H7 (cell line): ENCODE data around the gene EEF1AKMT2. TPM values are rescaled to one million over a fixed set of nuclear protein-coding genes. Genes with fewer than 3 reads are reported as not detected.
A peak's percentile ranks its signal among the peaks of the same experiment; 100 is the strongest.

Experiments used
- DNase-seq: peaks from one replicate; pipeline ENCODE4 v3.0.0; 2012
- H3K27me3 ChIP-seq: 2 replicates; pipeline ENCODE4 v1.6.0; 2011; ENCODE audit warnings: mild to moderate bottlenecking, low read length; ENCODE audit not compliant: control insufficient read depth, insufficient read depth
- H3K36me3 ChIP-seq: replicated peaks from 2 replicates; pipeline ENCODE4 v1.5.1; 2011; ENCODE audit warnings: low read length; ENCODE audit not compliant: control insufficient read depth, insufficient read depth
- H3K4me3 ChIP-seq: 2 replicates; pipeline ENCODE4 v1.5.1; 2011; ENCODE audit warnings: low read depth, mild to moderate bottlenecking, control low read depth, low read length, moderate library complexity; ENCODE audit not compliant: insufficient read depth
- total RNA-seq: library from RNA; depleted of rRNA; stranded (reverse); fragments of >200 nt; shearing (Covaris generic); gene quantifications from 2 replicates; pipeline ENCODE4 v1.2.3, GENCODE V29; 2014

The EEF1AKMT2 gene
- total RNA-seq, 1 experiment from 2014 or later: 20.1 TPM

DNA sequence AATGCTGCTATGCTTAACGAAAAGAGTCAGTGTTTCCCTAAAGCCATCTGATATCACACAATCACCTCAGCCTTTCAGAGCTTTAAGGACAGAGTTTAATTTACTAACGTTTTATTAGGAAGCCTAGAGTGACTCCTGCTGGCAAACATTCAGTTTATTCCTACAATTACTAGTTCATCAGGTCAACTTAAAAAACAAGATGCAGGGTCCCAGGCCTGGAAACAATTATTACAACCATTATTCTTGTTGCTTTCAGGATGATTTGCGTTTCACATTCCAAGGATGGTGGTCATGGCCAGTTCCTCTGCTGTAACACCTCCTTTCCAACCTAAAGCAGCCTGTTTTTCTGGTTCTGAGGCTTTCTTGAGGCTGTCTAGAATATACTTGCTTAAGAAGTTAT lies 46.0 kb downstream of the EEF1AKMT2 start:
- H3K36me3 ChIP-seq: no peaks in the 10 kb centered on the region
- no peak for DNase-seq
- H3K4me3 ChIP-seq: no peak overlapping the region
- H3K27me3 ChIP-seq: peaks cover 9% of the 10 kb centered on the region; the same call in 1 of the 2 replicates

GRCh38 chr10:124745252-124745651 lies 46.4 kb downstream of the EEF1AKMT2 start:
- no peak for DNase-seq
- peaks cover 9% of the 10 kb centered on the region; the same call in 1 of the 2 replicates for H3K27me3 ChIP-seq
- no peak overlapping the region for H3K4me3 ChIP-seq
- H3K36me3 ChIP-seq: no peaks in the 10 kb centered on the region

GRCh38 chr10:124744102-124745050 lies 47.3 kb downstream of the EEF1AKMT2 start, which contains the start of gene FAM53B:
TSS of gene FAM53B (minus strand) at chr10:124744378. CDS start at chr10:124706713, 37,665 bp downstream.
- peak; percentile 95 for DNase-seq
- Histone ChIP-seq H3K4me3 (peak within 1 kb of the TSS; percentile 62), H3K27me3 (peaks cover 9% of the 10 kb centered on the region; the same call in 1 of the 2 replicates), H3K36me3 (no peaks in the 10 kb centered on the region)

GRCh38 chr10:124743191-124744101 lies 48.2 kb downstream of the EEF1AKMT2 start:
- Histone ChIP-seq H3K36me3 (no peaks in the 10 kb centered on the region), H3K4me3 (peak overlapping the region; percentile 62), H3K27me3 (peaks cover 9% of the 10 kb centered on the region; the same call in 1 of the 2 replicates)
- DNase-seq: peak; percentile 82

- DNase-seq: peak; percentile 75
- Histone ChIP-seq H3K36me3 (no peaks in the 10 kb centered on the region), H3K4me3 (peak overlapping the region; percentile 62), H3K27me3 (peaks cover 9% of the 10 kb centered on the region; the same call in 1 of the 2 replicates)
These were observed 49.1 kb downstream of the EEF1AKMT2 start for GRCh38 chr10:124742413-124743190.

GRCh38 chr10:124741922-124742412 lies 49.7 kb downstream of the EEF1AKMT2 start:
- Histone ChIP-seq H3K36me3 (no peaks in the 10 kb centered on the region), H3K27me3 (peaks cover 9% of the 10 kb centered on the region; the same call in 1 of the 2 replicates), H3K4me3 (no peak overlapping the region)
- no peak for DNase-seq

DNA sequence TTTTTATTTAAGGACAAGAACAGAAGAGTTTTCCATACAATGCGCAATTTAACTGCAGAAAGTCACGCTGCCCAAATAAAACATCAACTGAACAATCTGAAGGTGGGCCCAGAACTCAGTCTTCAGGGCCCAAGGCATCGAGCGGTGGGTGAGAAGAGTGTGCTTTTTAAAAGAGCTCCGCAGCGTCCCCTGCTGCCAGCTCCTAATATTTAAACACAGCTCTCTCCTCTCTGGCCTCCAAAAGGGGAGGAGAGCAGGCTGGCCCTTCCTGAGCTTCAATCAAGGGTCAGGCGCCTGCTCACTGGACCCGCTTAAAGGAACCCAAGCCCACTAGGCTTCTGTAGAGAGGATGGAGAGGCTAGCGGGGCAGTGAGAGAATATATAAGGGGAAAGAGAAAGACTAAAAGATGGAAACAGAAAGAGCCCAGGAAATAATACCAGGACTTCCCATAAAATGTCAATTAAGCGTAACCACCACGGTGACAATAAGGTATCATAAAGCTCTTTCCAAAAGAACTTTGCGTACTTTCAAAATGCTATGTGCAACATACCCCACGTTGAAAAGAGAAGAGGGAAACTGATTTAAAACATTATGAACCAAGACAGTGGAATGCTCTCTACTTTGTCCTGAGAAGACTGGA lies 50.3 kb downstream of the EEF1AKMT2 start:
- H3K36me3 ChIP-seq: no peaks in the 10 kb centered on the region
- H3K27me3 ChIP-seq: peaks cover 9% of the 10 kb centered on the region; the same call in 1 of the 2 replicates
- no peak overlapping the region for H3K4me3 ChIP-seq
- peak; percentile 91 for DNase-seq

DNA sequence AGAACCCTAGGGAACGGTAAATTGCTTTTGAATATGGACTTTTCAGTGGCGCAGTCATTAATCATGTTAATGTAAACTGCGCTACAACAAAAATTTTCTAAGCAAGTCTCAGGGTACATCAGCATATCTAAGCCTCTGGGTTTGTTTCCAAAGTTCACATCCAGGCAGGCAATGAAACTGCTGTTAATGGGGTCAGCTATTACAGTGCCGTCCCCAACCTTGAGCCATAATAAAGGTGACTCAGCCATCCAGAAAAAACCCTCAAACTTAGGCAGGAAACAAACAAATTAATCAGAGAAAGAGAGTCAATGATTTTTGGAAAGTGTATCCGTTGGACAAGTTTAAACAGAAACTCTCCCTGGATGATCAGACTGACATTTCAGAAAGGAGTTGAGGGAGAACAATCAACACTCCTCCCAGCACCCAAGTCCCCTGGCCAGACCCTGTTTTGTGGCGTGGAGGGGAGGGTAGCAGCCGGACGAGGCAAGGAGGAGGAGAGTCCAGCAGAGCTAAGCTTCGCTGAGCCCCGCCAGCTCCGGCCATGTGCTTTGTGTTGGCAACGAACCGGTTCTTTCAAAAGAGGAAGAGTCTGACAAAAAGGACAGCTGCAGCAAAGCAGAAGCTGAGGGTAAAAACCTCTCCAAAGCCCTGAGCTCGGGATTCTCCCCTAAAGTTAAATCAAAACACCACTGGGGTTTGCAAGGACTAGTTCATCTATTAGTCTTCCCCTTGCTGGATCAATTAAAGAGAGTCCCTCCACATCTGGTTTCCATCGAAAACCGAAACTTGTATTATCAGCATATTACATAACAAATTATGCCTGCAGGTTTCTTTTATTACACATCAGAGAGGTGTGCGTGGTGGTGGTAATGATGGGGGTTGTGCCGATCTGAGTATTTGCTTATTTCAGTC lies 51.1 kb downstream of the EEF1AKMT2 start:
- H3K36me3 ChIP-seq: no peaks in the 10 kb centered on the region
- peaks cover 9% of the 10 kb centered on the region; the same call in 1 of the 2 replicates for H3K27me3 ChIP-seq
- no peak for DNase-seq
- H3K4me3 ChIP-seq: no peak overlapping the region

DNA sequence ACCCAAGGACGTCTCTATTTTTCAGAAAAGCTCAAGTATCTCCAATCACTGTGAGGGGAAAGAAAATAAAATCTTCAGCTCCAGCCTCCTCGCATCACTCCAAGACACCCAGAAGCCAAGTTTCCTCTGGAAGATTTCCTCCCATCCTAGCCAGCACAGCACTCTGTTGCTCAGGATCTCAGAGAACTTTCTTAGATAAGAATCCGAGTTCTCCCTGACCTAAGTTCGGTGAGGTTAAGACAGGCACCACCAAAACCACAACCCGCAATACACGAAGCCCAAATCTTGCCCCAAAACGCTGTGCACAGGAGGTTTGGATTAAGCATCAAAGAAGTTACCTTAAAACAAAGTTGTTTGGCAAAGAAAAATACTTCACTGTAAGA lies 51.7 kb downstream of the EEF1AKMT2 start:
- no peak for DNase-seq
- Histone ChIP-seq H3K4me3 (no peak overlapping the region), H3K27me3 (peaks cover 9% of the 10 kb centered on the region; the same call in 1 of the 2 replicates), H3K36me3 (no peaks in the 10 kb centered on the region)

DNA sequence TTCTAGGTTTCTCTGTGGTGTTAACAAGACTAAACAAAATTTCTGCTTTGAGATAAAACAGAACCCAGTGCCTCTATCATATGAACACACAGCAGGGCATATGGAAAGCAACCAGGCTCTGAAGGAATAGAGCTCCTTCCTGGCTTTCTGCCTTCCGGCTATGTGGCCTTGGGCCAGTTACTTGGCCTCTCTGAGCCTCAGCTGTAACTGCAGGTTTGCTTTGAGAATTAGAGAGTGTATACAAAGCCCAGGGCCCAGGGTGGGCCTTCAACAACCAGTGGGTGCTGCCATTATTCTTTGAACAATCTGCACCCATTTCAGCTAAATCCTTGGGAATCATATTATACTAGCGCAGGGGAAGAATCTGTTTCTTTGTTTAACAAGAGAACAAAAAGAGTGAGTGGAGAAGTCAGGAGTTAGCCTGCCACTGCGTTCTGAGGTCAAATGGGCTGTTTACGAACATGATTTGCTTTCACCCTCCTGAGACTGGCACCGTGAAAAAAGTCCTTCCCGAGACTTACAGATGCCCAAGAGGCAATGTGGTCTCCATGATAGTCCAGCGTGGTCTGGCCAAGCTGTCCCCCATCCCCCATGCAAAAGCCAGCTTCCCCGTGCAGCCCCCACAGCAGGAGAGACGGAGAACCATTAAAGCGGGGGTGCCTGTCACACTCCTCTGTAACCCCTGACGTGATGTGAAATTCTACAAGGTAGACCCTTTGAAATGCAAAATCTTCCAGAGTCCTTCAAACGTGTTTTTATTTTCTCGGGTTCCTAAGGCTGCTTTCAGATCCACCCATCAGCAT lies 52.4 kb downstream of the EEF1AKMT2 start:
- Histone ChIP-seq H3K27me3 (peaks cover 9% of the 10 kb centered on the region; the same call in 1 of the 2 replicates), H3K4me3 (no peak overlapping the region), H3K36me3 (no peaks in the 10 kb centered on the region)
- no peak for DNase-seq

- Histone ChIP-seq H3K27me3 (peaks cover 9% of the 10 kb centered on the region; the same call in 1 of the 2 replicates), H3K4me3 (no peak overlapping the region), H3K36me3 (no peaks in the 10 kb centered on the region)
- no peak for DNase-seq
These were observed 53.2 kb downstream of the EEF1AKMT2 start for GRCh38 chr10:124738441-124738840.

GRCh38 chr10:124737708-124738107 lies 54.0 kb downstream of the EEF1AKMT2 start:
- DNase-seq: no peak
- H3K4me3 ChIP-seq: no peak overlapping the region
- peaks cover 5% of the 10 kb centered on the region; the same call in 1 of the 2 replicates for H3K27me3 ChIP-seq
- H3K36me3 ChIP-seq: no peaks in the 10 kb centered on the region; the same call in 1 of the 2 replicates
